GM21381 (cell line): ENCODE measurements around the gene CCL20.
"Not testable (repeated sequence)": the region's sequence is repeated elsewhere in the genome, so short reads cannot be mapped to it uniquely, and the experiment has no call there.

Source experiments
- ATAC-seq: cut with Tn5 transposase; IDR thresholded peaks from one replicate; pipeline ENCODE4 v1.9.1; 2021; ENCODE audit warnings: mild to moderate bottlenecking, moderate library complexity; ENCODE audit not compliant: unreplicated experiment

Gene CCL20

GRCh38 chr2:227813562-227814353 is at the start of gene CCL20:
CCL20 (plus strand) TSS chr2:227813842; CDS start chr2:227813912, 70 bp downstream.
- ATAC-seq: no peak

- no peak for ATAC-seq
Measured at GRCh38 chr2:227765788-227766372, 47.8 kb upstream of the CCL20 start.

- peak; percentile 100 for ATAC-seq
Measured at GRCh38 chr2:227766373-227766883, 47.2 kb upstream of the CCL20 start.

- no peak for ATAC-seq
Measured at GRCh38 chr2:227767830-227768229, 45.8 kb upstream of the CCL20 start.

GRCh38 chr2:227772197-227772661 is 41.4 kb upstream of the CCL20 start:
- no peak for ATAC-seq

- no peak for ATAC-seq
Measured at GRCh38 chr2:227772932-227773331, 40.7 kb upstream of the CCL20 start.

- no peak for ATAC-seq
Measured at GRCh38 chr2:227774011-227774624, 39.5 kb upstream of the CCL20 start.

- ATAC-seq: no peak
Measured at GRCh38 chr2:227774895-227775842, 38.5 kb upstream of the CCL20 start.

GRCh38 chr2:227780981-227781615 is 32.5 kb upstream of the CCL20 start:
- no peak for ATAC-seq

GRCh38 chr2:227781841-227782240 is 31.8 kb upstream of the CCL20 start:
- no peak for ATAC-seq

- peak; percentile 4 for ATAC-seq
Measured at GRCh38 chr2:227782804-227783203, 30.8 kb upstream of the CCL20 start.

GRCh38 chr2:227783404-227784138 is 30.1 kb upstream of the CCL20 start:
- ATAC-seq: peak; percentile 98

GRCh38 chr2:227785293-227785692 is 28.3 kb upstream of the CCL20 start:
- ATAC-seq: no peak

GRCh38 chr2:227788561-227789018 is 25.1 kb upstream of the CCL20 start:
- no peak for ATAC-seq

- no peak for ATAC-seq
Measured at GRCh38 chr2:227789803-227790202, 23.8 kb upstream of the CCL20 start.

GRCh38 chr2:227793148-227793712 is 20.4 kb upstream of the CCL20 start:
- no peak for ATAC-seq

GRCh38 chr2:227796045-227796711 is 17.5 kb upstream of the CCL20 start:
- ATAC-seq: no peak

GRCh38 chr2:227796768-227797167 is 16.9 kb upstream of the CCL20 start:
- not testable (repeated sequence) for ATAC-seq
